Neural cell (in vitro differentiated cells): ENCODE measurements around the gene MSI2. TPM values are rescaled to one million over a fixed set of nuclear protein-coding genes. Genes with fewer than 3 reads are reported as not detected.

ENCODE experiments used
- H2AFZ ChIP-seq: fragments of 200-600, 300-800 bp; sonication (generic), shearing (Covaris generic); 2 replicates; pipeline ENCODE4 v1.6.0; 2014; ENCODE audit warnings: low read depth, mild to moderate bottlenecking, antibody characterized with exemption, low read length, moderate library complexity
- H3F3A ChIP-seq: fragments of 200-600 bp; shearing (Covaris generic); 2 replicates; pipeline ENCODE4 v1.6.1; 2016; ENCODE audit warnings: mild to moderate bottlenecking, moderate library complexity, mixed read lengths, antibody characterized with exemption, low read length; ENCODE audit not compliant: insufficient read depth, poor library complexity, severe bottlenecking
- H3K27ac ChIP-seq: fragments of 200-600, 300-800 bp; sonication (generic), shearing (Covaris generic); 2 replicates; pipeline ENCODE4 v1.5.1; 2014; ENCODE audit warnings: mild to moderate bottlenecking, low read length, moderate library complexity
- H3K27me3 ChIP-seq: fragments of 300-800, 200-600 bp; sonication (generic), shearing (Covaris generic); 2 replicates; pipeline ENCODE4 v1.6.0; 2014; ENCODE audit warnings: mild to moderate bottlenecking, low read depth, low read length, moderate library complexity; ENCODE audit not compliant: insufficient read depth
- H3K36me3 ChIP-seq: fragments of 300-800, 200-600 bp; sonication (generic), shearing (Covaris generic); 2 replicates; pipeline ENCODE4 v1.5.1; 2014; ENCODE audit warnings: mild to moderate bottlenecking, antibody characterized with exemption, low read length, moderate library complexity; ENCODE audit not compliant: insufficient read depth
- H3K4me2 ChIP-seq: fragments of 300-800, 200-600 bp; sonication (generic), shearing (Covaris generic); 2 replicates; pipeline ENCODE4 v1.6.0; 2014; ENCODE audit warnings: mild to moderate bottlenecking, low read length
- H3K4me3 ChIP-seq: fragments of 300-800, 200-600 bp; sonication (generic), shearing (Covaris generic); 2 replicates; pipeline ENCODE4 v1.5.1; 2014; ENCODE audit warnings: mild to moderate bottlenecking, low read length, moderate library complexity
- H3K79me2 ChIP-seq: fragments of 200-600 bp; shearing (Covaris generic); replicated peaks from 2 replicates; pipeline ENCODE4 v1.6.0; 2014; ENCODE audit warnings: mild to moderate bottlenecking, low read length, moderate library complexity; ENCODE audit not compliant: insufficient read depth
- H3K9ac ChIP-seq: fragments of 300-800, 200-600 bp; sonication (generic), shearing (Covaris generic); 2 replicates; pipeline ENCODE4 v1.6.1; 2016; ENCODE audit warnings: mild to moderate bottlenecking, low read length, mixed read lengths
- H3K9me2 ChIP-seq: fragments of 200-600 bp; shearing (Covaris generic); 2 replicates; pipeline ENCODE4 v1.6.1; 2016; ENCODE audit warnings: mild to moderate bottlenecking, low read length, mixed read lengths; ENCODE audit not compliant: insufficient read depth
- H3K9me3 ChIP-seq: fragments of 200-600, 300-800 bp; sonication (generic), shearing (Covaris generic); 2 replicates; pipeline ENCODE4 v1.6.1; 2016; ENCODE audit warnings: mild to moderate bottlenecking, mixed run types, low read length, moderate library complexity, mixed read lengths
- H4K20me1 ChIP-seq: fragments of 200-600 bp; shearing (Covaris generic); 2 replicates; pipeline ENCODE4 v1.6.1; 2016; ENCODE audit warnings: mild to moderate bottlenecking, mixed run types; ENCODE audit not compliant: insufficient read depth
- CTCF ChIP-seq: fragments of 450-650 bp; IDR thresholded peaks from 2 replicates; pipeline ENCODE4 v1.5.1; 2014; ENCODE audit warnings: antibody characterized with exemption, mild to moderate bottlenecking, moderate library complexity; ENCODE audit not compliant: poor library complexity, severe bottlenecking
- EP300 ChIP-seq: fragments of 450-650 bp; conservative IDR thresholded peaks from 2 replicates; pipeline ENCODE4 v1.6.1; 2014; ENCODE audit warnings: antibody characterized with exemption, mild to moderate bottlenecking, moderate library complexity; ENCODE audit not compliant: poor library complexity, severe bottlenecking
- EZH2 ChIP-seq: fragments of 200-600, 300-800 bp; shearing (Covaris generic), sonication (generic); IDR thresholded peaks from 2 replicates; pipeline ENCODE4 v1.6.1; 2014; ENCODE audit warnings: antibody characterized with exemption, low read length, borderline replicate concordance, mild to moderate bottlenecking; ENCODE audit not compliant: insufficient read depth, poor library complexity, severe bottlenecking
- MXI1 ChIP-seq: fragments of 450-650 bp; conservative IDR thresholded peaks from 2 replicates; pipeline ENCODE4 v1.6.1; 2014; ENCODE audit warnings: antibody characterized with exemption, mild to moderate bottlenecking; ENCODE audit not compliant: poor library complexity, severe bottlenecking
- POLR2AphosphoS5 ChIP-seq: IDR thresholded peaks from 2 replicates; pipeline ENCODE4 v1.6.1; 2012
- RAD21 ChIP-seq: fragments of 450-650 bp; conservative IDR thresholded peaks from 2 replicates; pipeline ENCODE4 v1.6.1; 2014; ENCODE audit warnings: antibody characterized with exemption, mild to moderate bottlenecking, moderate library complexity
- SMC3 ChIP-seq: fragments of 450-650 bp; conservative IDR thresholded peaks from 2 replicates; pipeline ENCODE4 v1.6.1; 2014; ENCODE audit warnings: antibody characterized with exemption, mild to moderate bottlenecking, moderate library complexity; ENCODE audit not compliant: poor library complexity
- TAF1 ChIP-seq: IDR thresholded peaks from 2 replicates; pipeline ENCODE4 v1.6.1; 2012; ENCODE audit warnings: low read depth
- polyA plus RNA-seq: library from polyadenylated mRNA; depleted of rRNA; stranded (reverse); fragments of >200 nt; gene quantifications from 2 replicates; pipeline ENCODE4 v1.2.3, GENCODE V29; 2014
- TF ChIP-seq, protein P1 (sequence below): IDR thresholded peaks from 2 replicates; pipeline ENCODE4 v1.6.1; 2012; ENCODE audit warnings: borderline replicate concordance

Gene MSI2
- polyA plus RNA-seq, 1 donor from 2014 or later, result 61.4 TPM

- Histone ChIP-seq H3K27ac (peak overlapping the region; percentile 24), H3K4me2 (no peak overlapping the region), H3K36me3 (no peaks in the 10 kb centered on the region), H3K9ac (no peak overlapping the region), H3F3A (no peaks in the 10 kb centered on the region), H4K20me1 (no peaks in the 10 kb centered on the region), H2AFZ (no peak overlapping the region), H3K79me2 (no peaks in the 10 kb centered on the region), H3K9me2 (no peaks in the 10 kb centered on the region), H3K4me3 (peak overlapping the region; percentile 18), H3K27me3 (no peaks in the 10 kb centered on the region), H3K9me3 (no peaks in the 10 kb centered on the region)
- TF ChIP-seq RAD21 (peak; percentile 78), SMC3 (peak; percentile 87), POLR2AphosphoS5 (no peak), CTCF (peak; percentile 78)
- TF ChIP-seq, protein P1, sequence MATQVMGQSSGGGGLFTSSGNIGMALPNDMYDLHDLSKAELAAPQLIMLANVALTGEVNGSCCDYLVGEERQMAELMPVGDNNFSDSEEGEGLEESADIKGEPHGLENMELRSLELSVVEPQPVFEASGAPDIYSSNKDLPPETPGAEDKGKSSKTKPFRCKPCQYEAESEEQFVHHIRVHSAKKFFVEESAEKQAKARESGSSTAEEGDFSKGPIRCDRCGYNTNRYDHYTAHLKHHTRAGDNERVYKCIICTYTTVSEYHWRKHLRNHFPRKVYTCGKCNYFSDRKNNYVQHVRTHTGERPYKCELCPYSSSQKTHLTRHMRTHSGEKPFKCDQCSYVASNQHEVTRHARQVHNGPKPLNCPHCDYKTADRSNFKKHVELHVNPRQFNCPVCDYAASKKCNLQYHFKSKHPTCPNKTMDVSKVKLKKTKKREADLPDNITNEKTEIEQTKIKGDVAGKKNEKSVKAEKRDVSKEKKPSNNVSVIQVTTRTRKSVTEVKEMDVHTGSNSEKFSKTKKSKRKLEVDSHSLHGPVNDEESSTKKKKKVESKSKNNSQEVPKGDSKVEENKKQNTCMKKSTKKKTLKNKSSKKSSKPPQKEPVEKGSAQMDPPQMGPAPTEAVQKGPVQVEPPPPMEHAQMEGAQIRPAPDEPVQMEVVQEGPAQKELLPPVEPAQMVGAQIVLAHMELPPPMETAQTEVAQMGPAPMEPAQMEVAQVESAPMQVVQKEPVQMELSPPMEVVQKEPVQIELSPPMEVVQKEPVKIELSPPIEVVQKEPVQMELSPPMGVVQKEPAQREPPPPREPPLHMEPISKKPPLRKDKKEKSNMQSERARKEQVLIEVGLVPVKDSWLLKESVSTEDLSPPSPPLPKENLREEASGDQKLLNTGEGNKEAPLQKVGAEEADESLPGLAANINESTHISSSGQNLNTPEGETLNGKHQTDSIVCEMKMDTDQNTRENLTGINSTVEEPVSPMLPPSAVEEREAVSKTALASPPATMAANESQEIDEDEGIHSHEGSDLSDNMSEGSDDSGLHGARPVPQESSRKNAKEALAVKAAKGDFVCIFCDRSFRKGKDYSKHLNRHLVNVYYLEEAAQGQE, result peak; percentile 24
Observed at GRCh38 chr17:57597531-57598453, 341.5 kb downstream of the MSI2 start.

DNA sequence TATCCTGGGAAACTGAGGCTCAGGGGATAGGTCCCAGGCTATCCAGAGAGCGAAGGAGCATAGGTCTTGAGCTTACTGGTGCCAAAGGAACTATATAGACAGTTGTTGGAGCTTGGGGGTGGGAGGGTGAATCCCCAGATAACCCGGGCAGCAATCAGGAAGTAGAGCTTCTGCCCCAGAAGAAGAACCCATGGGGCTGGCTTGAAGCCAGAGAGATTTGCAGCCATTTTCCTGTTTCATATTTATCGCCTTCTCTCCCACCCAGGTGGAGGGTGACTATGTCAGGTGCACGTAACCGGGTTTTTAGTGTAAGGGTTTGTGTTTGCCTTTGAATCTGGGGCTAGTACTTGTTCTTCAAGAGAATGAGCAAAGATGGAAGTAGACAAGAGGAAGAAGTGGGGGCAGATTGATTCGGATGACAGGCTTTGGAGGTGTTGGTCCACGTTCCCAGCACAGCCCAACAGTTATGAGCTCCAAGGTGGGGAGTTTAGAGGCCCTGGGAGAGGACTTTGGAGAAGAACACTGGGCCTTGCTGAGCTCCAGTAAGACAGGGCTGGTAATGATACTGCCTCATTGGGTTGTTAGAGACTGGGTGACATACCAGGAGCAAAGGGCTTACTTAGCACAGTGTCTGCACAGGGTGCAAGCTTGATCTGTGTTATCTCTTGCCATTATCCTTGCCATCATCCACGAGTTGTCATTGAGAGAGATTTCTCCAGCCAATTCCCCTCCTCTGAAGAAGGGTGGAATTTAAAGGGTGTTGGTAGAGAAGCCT lies 343.1 kb downstream of the MSI2 start:
- H3K4me2 ChIP-seq, result no peak overlapping the region

More for the DNA sequence above, 343.1 kb downstream of the MSI2 start:
- no peaks in the 10 kb centered on the region for H3K27me3 ChIP-seq
- H3K4me3 ChIP-seq, result no peak overlapping the region
- TF ChIP-seq SMC3 (no peak), TAF1 (no peak), EZH2 (no peak), POLR2AphosphoS5 (no peak), RAD21 (no peak), EP300 (no peak), CTCF (no peak), MXI1 (no peak)
- TF ChIP-seq, protein P1, result no peak
- no peaks in the 10 kb centered on the region for H3K9me2 ChIP-seq
- no peaks in the 10 kb centered on the region for H3K79me2 ChIP-seq
- no peaks in the 10 kb centered on the region for H3F3A ChIP-seq
- H3K9me3 ChIP-seq, result no peaks in the 10 kb centered on the region
- H3K36me3 ChIP-seq, result no peaks in the 10 kb centered on the region
- H3K9ac ChIP-seq, result no peak overlapping the region
- H2AFZ ChIP-seq, result no peak overlapping the region
- H4K20me1 ChIP-seq, result no peaks in the 10 kb centered on the region
- H3K27ac ChIP-seq, result no peak overlapping the region
